HG03196 (cell line): ENCODE measurements around the gene ARL8A.
"Not testable (repeated sequence)": the region's sequence is repeated elsewhere in the genome, so short reads cannot be mapped to it uniquely, and the experiment has no call there.

ENCODE experiments used
- ATAC-seq: cut with Tn5 transposase; IDR thresholded peaks from one replicate; pipeline ENCODE4 v1.9.1; 2021; ENCODE audit not compliant: unreplicated experiment

The ARL8A gene

GRCh38 chr1:202159534-202160371, 15.2 kb upstream of the ARL8A start:
- peak; percentile 26 for ATAC-seq

GRCh38 chr1:202158810-202159533, 14.4 kb upstream of the ARL8A start:
- no peak for ATAC-seq

GRCh38 chr1:202157945-202158344, 13.4 kb upstream of the ARL8A start:
- ATAC-seq, result no peak

GRCh38 chr1:202156590-202156989, 12.1 kb upstream of the ARL8A start:
- no peak for ATAC-seq

GRCh38 chr1:202155478-202156021, 11.0 kb upstream of the ARL8A start:
- no peak for ATAC-seq

- ATAC-seq, result no peak
Observed at GRCh38 chr1:202154766-202155477, 10.4 kb upstream of the ARL8A start.

GRCh38 chr1:202154148-202154765, 9.7 kb upstream of the ARL8A start:
- no peak for ATAC-seq

GRCh38 chr1:202153284-202153683, 8.7 kb upstream of the ARL8A start:
- no peak for ATAC-seq

- no peak for ATAC-seq
Observed at GRCh38 chr1:202152399-202152798, 7.9 kb upstream of the ARL8A start.

GRCh38 chr1:202151045-202151444, 6.5 kb upstream of the ARL8A start:
- ATAC-seq, result no peak

- no peak for ATAC-seq
Observed at GRCh38 chr1:202150602-202151001, 6.1 kb upstream of the ARL8A start.

GRCh38 chr1:202150187-202150586, 5.7 kb upstream of the ARL8A start:
- ATAC-seq, result no peak

- no peak for ATAC-seq
Observed at GRCh38 chr1:202149566-202149965, 5.0 kb upstream of the ARL8A start.

GRCh38 chr1:202148391-202148790, 3.9 kb upstream of the ARL8A start:
- ATAC-seq, result no peak

- ATAC-seq, result no peak
Observed at GRCh38 chr1:202146993-202147392, 2.5 kb upstream of the ARL8A start.

- ATAC-seq, result no peak
Observed at GRCh38 chr1:202146279-202146678, 1.7 kb upstream of the ARL8A start.

GRCh38 chr1:202145744-202146140, 1.2 kb upstream of the ARL8A start:
- not testable (repeated sequence) for ATAC-seq

- no peak for ATAC-seq
Observed at GRCh38 chr1:202145068-202145743, 669 bp upstream of the ARL8A start.

GRCh38 chr1:202143768-202144401, 652 bp downstream of the ARL8A start:
- ATAC-seq, result peak; percentile 36
